Measurements from ENCODE around the gene WRNIP1. TPM values are rescaled to one million over a fixed set of nuclear protein-coding genes. Genes with fewer than 3 reads are reported as not detected.

Gene WRNIP1
- total RNA-seq, 1 experiment from 2014 or later = 92.6 TPM

DNA sequence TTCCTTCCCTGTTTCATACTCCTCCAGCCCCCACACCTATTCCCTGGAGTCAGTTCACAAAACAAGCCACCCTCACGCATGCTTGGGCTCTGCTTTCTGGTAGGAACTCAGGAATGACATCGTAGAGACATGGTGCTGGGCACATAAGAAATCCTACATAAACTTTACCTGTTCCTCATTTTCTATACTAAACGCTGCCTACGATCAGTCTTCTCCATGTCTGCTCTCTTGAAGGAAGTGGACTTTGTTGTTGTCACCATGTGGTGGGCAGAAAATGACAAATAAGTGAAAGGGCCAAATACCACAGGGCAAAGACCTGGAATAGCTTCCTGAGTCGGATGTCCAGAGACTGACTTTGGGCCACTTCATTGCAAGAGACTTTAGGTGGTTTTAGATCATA, 24.6 kb upstream of the WRNIP1 start:
- DNase-seq (ENCODE audit: low spot score) = no peak

DNA sequence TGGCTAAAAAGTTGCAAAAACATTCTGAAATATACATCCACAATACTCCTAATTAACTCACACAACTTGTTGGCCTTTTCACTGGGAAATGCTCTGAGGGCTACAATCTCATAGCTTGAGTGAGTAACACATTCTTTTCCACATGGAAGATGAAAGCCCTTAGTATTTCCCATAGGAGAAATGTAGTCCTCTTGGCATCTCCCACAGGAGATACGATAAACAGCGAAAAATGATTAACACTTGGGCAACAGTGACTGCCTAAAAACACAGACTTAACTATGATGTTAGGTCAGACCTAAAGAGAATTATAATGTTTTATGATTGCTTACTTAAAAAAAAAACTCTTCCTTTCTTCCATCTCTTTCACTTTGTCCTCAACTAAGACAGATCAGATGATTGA, 23.4 kb upstream of the WRNIP1 start:
- no peak for DNase-seq (ENCODE audit: low spot score)

DNA sequence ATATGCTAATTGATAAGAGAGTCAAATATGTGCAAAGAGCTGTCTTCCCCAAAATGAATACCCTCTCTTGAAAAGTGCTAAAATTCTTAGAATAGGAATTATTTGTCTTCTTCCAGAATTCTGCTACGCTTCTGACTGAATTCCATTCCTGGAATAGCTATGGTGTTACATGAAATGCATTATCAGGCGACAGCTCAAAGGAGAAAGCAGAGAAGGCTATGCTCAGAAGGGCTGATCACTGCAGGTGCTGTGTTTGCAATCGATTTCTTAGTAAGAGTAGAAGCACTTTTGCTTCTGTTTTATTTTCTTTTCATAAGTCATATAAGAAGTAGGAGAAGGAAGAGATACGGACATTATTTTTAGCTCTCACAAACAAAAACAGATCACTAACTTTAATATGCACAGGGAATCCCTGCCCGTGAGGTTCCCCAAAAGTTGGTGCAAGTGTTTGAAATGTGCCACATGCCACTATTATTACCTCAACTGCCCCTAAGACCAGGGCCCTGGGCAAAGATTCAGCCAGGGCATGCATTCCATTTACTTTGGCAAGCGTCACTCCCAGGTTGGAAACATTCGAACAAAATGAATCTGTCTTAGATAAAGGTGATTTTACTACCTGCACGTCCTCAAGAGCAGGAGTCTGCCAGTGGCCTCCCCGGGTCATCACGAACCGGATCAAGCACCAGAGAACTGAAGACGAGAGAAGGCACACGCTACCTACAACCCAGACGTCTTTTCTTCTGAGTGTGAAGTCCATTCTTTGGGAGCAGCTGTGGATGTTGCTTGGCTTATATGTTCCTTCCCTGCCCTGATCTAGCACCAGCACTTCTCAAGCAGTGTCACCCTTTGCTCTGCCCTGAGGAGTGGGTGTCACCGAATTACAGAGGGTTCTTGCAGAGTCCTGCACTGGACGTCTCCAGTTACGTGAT, 21.6 kb upstream of the WRNIP1 start:
- DNase-seq (ENCODE audit: low spot score) = no peak

DNA sequence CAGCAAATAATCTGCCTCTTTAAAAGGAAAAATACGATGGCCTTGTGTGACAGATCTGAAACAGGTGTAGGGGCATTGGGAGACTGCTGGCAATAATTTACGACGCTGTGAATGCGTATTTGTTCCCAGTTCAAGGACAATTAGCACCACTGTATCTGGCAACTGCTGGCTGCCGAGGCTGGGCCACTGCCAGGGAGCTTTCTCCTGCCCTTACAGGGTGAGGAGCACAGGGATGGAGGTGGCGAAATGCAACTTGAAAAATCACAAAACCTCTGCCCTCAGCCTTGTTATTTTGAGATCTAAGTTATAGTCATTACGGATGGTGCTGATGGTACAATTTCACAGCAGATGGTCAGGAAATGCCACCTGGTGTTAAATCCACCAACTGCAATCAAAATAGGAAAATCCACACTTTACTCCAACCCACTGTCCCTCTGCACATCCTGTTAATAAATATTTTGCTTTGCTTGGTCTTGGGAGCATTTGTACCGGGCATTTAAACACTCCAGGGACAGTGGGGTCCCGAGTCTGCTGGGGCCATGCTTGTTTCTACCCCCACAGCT, 20.9 kb upstream of the WRNIP1 start:
- peak; percentile 52 for DNase-seq (ENCODE audit: low spot score)

DNA sequence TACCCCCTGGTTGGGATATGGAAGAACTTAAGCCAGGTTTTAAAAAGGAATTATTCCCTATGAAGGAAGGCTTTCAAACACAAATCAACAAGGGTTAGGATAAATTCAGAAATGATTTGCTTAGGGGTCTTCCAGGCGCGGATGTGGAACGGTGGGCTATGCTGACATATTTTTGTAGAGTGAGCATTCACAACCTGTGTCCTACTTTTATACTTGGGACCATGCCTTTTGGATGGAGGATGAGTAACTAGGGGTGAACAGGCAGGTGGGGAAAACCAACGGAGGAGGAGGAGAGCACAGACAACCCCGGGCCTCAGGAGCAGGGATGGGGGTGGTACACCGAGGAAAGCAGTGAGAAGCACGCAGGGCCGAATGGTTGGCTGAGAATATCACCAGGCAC, 20.4 kb upstream of the WRNIP1 start:
- no peak for DNase-seq (ENCODE audit: low spot score)

DNA sequence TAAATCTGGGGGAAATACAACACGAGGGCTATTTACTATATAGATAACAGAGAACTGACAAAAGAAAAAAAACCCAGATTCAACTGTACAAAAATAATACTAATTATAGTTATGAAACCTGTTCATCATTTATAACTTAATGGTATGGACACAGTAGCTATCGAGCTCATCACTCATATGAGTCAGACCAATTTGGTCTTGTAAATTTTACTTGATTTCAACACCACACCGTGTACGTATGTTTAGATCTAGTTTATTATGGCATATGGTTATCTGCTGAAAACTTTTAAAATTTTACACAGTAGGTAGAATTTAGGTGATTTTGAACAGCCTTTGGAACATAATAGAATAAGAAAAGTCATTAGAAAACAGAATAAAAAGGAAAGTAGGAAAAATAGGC, 19.9 kb upstream of the WRNIP1 start:
- DNase-seq (ENCODE audit: low spot score) = no peak

DNA sequence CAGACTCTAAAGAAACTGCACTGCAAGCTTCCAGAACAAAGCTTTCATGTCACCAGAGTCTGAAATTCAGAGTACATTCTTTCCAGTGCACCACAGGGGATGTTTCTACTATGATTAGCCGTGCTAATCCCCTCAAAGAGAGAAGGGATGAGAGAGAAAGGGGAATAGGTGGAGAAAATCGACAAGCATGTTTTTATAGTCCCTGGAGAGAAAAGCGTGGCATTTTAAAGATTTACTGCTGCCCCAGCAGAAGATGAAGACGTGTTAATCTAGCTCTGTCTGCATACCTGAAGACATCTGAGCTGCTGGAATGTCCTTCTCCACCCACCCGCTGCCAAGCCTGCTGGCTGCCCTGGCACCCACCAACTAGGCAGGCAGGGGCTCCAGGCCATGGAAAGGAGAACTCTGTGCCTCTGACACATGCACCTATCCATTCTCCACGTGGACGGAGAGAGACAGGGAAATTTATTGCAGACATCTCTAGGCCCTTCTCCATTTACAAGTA, 18.6 kb upstream of the WRNIP1 start:
- no peak for DNase-seq (ENCODE audit: low spot score)

DNA sequence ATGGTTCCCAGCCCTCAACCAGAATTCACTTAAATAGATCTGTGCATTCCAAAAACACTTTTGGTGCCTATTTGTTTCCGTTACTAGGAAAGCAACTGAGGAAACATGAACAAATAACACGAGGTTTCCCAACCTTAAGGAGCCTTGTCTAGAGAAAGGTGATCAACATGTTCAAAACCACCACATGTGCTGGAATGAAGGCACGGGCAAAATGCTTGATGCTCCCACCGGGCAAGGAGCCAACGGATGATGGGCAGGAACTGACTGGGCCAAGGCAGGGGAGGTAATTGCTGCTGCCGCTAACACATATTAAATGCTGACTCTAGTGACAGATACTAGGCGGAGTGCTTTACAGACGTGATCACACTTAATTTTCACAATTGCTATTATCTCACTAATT, 17.0 kb upstream of the WRNIP1 start:
- DNase-seq (ENCODE audit: low spot score) = no peak

DNA sequence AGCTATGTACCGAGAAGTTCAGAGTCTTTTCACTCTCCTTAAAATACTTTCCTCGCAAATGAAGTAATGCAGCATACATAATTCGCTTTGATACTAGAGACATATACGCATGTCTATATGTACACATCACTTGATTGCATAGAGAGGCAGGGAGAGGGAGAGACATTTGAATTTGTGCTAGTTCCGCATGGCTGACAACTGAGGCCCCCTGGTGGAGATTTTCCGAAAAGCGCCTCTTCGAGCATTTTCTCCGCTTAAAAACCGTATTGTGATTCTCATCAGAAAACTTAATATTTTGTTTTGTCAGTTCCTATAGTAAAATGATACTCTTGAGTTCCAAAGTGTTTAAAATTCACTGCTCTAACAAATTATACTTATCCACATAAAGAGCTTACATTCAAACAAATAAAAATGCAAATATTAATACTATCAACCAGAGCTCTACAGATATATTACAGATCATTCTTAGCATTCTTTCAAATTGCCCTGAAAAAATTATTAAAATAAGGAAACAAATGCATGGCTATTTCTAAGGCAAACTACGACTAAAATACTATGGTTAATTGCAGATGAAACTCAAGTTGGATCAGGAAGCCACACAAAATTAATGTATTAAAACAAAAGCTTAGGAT, 15.1 kb upstream of the WRNIP1 start:
- peak; percentile 77 for DNase-seq (ENCODE audit: low spot score)

DNA sequence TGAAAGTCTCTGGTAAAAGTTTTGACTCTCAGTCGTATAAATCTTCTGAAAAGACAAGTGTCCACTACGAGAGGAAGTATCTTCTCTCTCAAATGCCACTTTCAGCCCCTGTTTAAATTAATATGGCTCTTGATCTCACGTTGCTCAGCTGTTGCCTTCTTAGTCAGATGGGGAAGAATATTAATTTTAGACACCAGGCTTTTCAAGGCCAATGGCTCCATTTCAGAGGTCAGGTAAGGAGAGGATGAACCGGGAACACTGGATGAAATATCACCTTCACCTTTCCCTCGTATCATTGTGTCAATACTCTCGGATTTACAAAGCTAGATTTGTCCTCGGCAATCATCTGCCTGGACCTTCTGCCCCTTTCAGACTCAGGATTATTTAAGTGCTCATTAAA, 14.4 kb upstream of the WRNIP1 start, which contains the start of gene MYLK4:
Gene MYLK4, minus strand, starts transcription at position 91 of the 400 bp plus-strand sequence. CDS start 1,628 bp downstream, outside the sequence.
- DNase-seq (ENCODE audit: low spot score) = no peak

DNA sequence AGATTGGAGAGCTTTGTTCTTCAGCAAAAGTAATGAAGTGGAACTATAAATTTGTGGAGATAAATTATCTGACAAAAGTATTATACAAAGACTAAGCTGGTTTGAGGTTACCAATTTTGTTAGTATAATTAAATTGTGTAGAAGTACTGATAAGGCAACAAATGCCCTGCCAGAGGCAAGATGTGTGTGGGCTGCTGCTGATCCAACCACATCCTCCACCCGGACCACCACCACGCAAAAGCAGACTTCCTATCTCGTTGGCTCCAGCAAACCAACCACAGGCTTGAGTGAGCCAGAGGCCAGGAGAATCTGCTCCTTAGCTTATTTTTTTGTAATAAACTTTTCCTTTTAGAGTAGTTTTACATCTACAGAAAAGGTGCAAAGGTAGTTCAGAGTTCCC, 13.3 kb upstream of the WRNIP1 start:
- no peak for DNase-seq (ENCODE audit: low spot score)

DNA sequence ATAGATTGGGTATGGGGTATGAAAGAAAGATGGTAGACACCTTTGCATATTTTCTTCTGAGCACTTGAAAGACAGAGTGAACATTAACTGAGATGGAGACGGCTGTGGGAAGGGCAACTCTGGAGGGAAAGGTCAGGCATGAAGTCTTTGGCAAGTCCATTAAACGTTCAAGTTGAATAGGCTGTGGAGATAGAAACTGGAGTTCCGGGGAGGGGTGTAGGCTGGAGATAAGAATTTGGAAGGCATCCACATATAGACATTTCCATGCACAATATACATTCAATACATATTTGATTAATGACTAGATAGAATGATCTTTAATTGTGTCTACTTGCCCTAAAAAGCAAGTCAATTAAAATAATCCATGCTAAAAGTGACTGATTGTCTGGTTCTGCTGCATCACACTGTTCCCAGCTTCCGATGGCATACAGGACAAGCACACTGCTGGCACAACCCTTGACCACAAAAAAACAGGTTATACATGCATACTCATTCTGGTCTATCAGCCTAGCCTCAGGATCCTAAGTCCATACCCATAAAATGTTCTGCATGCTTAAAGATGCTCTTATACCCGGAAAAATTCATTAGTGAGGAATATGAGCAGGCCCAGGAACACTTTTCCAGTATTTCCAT, 12.6 kb upstream of the WRNIP1 start:
- DNase-seq (ENCODE audit: low spot score) = peak; percentile 9

DNA sequence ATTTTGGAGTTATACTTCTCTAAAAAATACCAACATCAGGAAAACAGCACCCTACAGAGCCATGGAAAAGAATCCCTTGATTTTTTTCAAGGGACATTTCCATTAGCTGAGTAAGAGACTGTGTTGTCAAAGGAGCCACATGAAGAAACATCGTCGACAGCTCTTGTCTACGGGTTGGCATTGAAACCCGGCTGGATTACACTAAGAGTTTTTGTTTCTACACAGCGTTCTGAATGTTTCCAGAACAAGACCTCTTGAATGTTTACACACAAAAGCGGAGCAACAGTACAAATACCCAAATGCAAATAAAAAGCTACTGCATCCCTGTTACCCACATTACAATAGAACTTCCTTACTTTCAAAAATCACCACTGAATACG, 12.1 kb upstream of the WRNIP1 start:
- DNase-seq (ENCODE audit: low spot score) = no peak

DNA sequence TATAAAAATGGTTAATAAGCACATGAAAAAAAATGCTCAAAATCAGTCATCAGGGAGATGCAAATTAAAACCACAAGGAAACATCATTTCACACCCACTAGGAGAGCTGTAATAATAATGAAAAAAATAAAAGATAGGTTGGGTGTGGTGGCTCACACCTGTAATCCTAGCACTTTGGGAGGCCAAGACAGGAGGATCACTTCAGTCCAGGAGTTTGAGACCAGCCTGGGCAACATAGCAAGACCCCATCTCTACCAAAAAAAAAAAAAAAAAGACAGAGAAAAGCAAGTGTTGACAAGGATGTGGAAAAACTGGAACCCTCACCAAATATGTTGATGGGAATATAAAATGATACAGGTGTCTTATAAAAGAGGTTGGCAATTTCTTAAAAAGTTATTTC, 11.4 kb upstream of the WRNIP1 start:
- DNase-seq (ENCODE audit: low spot score) = no peak

DNA sequence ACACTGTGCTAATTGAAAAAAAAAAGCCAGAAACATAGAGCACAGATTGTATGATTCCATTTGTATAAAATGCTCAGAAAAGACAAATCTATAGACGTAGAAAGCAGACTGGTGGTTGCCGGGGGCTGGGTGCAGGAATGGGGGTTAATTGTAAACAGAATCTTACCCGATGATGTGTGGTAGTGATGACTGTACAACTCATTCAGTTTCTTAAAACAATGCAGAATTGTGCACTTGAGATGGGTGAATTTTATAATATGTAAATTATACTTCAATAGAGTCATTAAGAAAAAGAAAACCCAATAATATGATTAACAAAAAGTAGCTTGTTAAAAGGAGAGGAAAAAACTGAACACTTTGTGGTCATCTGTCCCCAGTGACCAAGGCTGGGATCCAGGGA, 10.8 kb upstream of the WRNIP1 start:
- DNase-seq (ENCODE audit: low spot score) = no peak

DNA sequence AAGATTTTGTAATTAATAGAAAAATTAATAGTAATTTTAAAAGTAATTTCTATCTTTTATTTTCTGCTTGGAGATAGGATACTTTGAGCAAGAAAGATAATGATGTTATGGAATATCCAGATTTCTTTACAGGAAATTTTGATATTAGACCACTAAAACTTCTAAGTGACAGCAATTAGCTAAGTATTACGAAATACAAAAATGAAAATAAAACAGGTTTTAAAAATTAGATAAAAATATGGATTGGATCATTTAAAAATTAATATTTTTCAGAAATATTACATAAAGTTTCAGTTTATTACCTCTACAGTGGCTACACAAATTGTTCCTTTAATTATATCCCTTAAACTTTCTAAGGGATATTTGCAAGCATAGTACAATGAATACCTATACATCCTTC, 10.3 kb upstream of the WRNIP1 start:
- DNase-seq (ENCODE audit: low spot score) = no peak

DNA sequence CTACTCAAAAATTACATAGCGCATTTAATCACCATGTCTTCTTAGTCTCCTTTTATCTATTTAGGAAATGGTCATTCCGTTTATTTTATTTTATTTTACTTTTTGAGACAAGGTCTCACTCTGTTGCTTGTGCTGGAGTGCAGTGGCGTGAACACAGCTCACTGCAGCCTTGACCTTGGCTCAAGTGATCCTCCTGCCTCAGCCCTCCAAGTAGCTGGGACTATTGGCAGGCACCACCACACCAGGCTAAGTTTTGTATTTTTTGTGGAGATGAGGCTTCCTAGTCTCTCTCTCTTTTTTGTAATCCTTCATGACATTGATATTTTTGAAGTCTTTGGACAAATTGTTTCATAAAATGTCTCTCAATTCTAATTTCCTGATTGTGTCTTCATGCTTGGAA, 9.7 kb upstream of the WRNIP1 start:
- no peak for DNase-seq (ENCODE audit: low spot score)

DNA sequence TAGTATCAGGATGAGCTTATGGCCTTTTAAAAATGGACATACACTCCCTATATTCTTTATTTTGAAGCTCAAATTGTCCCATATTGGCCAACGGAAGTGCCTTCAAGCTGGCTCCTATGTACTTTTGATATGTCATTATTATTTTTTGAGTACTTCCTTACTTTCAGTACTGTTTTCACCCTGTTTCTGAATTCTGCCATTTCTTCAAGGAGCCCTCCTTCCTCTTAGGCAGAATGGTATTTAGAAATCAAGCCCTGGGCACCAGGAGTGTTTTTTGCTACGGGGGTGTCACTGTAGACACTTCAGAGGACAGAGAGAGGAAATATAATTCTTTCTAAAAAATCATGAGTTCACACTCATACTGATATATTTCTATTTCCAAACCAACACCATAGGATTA, 9.0 kb upstream of the WRNIP1 start:
- DNase-seq (ENCODE audit: low spot score) = no peak

DNA sequence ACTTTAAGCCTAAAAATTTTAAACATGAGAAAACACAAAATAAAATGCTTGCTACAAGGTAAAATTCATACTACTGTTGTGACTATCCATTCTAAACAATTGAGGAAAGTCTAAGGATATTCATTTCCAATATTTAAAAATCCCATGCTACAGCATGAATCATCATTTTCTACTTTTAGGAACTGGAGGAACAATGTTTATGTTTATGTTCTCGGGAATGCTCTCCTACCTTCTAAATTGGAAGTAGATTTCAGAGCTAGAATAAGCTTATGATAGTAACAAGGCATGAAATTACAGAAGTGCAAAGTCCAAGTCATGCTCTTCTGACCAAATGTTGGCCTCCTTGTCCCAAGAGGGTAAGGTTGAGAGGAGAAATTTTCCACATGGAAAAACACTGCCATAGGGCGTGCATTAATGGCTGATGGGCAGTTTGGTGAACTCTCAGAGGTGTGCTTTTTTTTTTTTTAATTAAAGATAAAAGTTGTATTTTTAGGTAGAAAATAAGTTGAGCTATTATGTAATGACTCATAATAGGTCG, 8.4 kb upstream of the WRNIP1 start:
- no peak for DNase-seq (ENCODE audit: low spot score)

DNA sequence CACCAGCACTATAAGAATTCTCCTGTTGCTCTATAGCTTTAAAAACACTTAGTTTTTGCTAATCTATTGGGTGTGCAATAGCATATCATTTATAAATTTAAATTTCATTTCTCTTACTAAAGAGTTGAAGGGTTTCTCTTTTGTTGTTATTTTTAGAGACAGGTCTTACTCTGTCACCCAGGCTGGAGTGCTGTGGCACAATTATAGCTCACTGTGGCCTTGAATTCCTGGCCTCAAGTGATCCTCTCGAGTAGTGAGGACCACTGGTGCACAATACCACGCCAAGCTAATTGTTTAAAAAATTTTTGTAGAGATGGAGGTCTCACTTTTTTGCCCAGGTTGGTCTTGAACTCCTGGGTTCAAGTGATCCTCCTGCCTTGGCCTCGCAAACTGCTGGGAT, 6.2 kb upstream of the WRNIP1 start:
- no peak for DNase-seq (ENCODE audit: low spot score)

DNA sequence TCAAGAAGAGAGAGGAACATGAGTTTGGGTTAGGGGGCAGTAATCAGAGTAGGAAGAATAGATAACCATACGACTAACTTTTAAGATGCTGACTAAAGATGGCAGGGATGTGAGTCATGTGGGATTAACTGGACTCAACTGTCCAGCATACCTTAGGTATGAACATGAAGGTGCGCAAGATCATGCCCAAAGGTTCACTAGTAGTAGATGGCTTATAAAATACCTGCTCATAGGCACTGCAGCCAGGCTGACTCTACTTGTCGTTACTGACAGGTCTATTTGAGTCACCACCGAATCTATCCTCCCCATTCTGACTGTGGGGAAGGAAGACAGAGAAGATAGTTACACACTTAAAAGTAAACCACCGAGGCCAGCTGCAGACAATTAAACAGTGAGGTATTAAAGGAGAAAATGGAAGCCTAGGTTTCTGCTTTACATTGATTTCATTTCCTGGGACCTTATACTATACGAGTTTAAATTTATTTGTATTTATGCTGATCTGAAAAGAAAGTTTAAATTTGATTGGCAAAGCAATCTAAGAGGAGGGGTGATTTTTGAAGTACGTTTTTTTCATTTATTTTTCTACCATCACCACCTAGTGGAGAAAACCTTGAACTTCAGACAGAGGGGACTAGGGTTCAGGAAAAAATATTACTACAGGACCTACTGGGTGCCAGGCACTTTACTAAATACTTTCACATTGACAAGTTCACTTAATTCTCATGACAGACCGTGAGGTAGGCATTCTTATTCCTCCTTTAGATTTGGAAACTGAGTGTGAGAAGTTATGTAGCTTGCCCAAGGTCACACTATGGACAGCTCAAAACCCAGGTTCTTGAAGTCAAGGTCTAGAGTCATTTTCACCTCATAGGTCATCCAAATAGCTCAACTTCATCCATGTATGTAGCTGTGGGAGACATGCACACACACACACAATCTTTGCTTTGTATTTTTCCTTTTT, 4.0 kb upstream of the WRNIP1 start:
- peak; percentile 10 for DNase-seq (ENCODE audit: low spot score)
